HG03039 (cell line): ENCODE data around the gene COL16A1.

ENCODE experiments used
- ATAC-seq: cut with Tn5 transposase; IDR thresholded peaks from one replicate; pipeline ENCODE4 v1.9.1; 2021; ENCODE audit warnings: mild to moderate bottlenecking, moderate library complexity; ENCODE audit not compliant: unreplicated experiment

Gene COL16A1

DNA sequence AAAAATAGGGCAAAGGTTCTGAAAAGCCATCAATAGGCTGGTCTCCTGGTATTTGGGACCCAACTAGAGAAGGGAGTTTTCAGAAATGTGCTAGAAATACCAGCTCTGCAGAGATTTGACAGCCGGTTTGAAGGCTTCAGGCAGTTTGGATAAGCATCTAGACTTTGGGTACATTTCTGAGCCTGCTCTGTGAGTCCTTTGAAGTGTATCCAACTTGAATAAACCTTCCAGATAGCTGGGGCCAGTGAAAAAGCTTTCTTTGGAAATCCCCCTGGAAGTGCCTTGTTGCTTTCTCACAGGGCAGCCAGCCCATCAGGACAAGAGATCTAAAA lies 52.8 kb downstream of the COL16A1 start:
- ATAC-seq, result no peak

DNA sequence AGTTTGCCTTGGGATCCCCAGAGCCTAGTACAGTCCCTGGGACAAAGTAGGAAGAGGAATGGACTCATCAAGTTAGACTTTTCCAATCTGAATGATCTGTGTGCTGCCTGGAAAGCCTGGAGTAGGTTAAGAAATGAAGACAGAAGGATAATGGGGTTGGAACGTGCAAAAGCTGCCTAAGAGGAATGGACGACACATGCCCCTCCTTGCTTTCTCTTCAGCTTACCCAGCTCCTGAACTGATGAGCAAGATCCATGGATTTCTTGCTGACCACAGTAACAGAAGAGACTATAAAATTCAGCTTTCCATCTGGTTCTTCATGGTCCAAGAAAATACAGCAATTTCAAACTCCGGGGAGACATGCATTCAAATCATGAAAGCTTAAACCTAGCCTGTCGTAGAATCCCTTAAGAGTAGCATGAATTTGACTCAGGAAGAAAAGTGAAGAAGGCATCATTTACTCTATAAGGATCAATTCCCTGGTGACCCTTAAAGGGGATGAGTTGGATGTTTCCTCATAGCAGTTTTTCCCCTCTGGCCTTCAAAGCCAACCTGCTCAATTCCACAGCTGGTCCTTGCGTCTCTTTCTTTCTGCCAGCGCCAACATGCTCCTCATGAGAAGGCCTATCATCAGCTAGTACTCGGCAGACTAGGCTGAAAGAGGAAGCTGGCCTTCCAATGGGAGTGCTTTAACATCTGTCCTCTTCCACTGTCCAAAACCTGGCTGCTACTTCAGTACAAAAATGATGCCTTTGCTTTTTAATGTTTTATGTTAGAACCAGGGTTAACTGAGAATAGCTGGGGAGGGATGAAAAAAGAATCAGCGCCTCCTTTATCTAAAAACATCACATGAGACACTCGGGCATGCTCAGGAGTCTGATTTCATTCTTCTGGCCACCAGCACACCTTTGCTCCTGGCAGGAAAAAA lies 53.4 kb downstream of the COL16A1 start:
- no peak for ATAC-seq

GRCh38 chr1:31648641-31649357 lies 55.0 kb downstream of the COL16A1 start:
- ATAC-seq, result no peak

GRCh38 chr1:31648190-31648589 lies 55.6 kb downstream of the COL16A1 start:
- ATAC-seq, result no peak

GRCh38 chr1:31647106-31647505 lies 56.7 kb downstream of the COL16A1 start:
- ATAC-seq, result no peak

- ATAC-seq, result no peak
These were observed 57.4 kb downstream of the COL16A1 start for GRCh38 chr1:31646259-31646960.

DNA sequence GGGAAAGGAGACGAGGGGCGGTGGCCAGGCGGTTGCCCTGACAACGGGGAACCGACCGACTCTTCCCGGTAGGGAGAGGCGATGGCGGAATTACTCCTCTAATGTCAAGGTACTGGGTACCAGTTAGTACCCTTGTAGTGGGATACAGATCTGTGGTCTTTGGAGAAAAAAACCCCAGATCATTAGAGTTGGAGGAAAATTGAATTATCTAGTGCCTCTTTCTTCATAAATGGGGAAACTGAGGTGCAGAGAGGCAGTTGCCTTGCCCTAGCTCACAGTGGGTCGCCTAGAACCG lies 58.6 kb downstream of the COL16A1 start:
- no peak for ATAC-seq

DNA sequence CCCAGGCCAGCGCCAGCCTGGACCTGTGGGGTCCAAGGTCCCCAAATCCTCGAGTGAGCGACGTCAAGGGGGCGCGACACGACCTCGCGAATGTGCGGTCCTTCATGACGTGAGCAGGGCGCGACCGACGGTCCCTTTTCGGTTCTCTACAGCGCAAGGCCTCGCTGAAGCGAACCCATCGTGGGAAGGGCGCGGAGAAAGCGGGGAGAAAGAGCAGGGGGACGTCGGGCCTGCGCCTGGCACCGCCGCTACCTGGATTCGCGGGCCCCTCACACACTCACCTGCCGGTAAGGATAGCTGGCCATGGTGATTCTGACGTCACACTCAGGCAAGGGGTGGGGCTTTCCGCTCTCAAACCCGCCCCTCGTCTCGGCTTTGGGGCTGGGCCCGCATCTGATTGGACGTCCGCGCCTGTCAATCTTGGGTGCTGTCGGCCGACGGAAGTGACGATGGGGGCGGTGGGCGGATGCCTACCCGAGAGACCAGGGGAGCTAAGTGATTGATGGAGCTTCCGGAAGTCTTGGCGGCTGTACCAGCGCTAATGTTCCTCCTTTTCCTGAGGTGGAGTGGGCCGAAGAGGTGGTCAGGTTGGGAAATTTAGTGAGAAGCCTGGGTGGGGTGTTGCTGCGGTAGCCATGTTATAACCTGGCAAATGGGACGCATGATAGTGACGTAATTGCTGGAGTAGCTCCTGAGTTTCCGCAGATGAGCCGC lies 59.1 kb downstream of the COL16A1 start, which contains the start of gene PEF1:
Gene PEF1, minus strand, starts transcription at position 317 of the 714 bp plus-strand sequence. Its CDS starts 12 bp downstream, at position 305.
- peak; percentile 90 for ATAC-seq

DNA sequence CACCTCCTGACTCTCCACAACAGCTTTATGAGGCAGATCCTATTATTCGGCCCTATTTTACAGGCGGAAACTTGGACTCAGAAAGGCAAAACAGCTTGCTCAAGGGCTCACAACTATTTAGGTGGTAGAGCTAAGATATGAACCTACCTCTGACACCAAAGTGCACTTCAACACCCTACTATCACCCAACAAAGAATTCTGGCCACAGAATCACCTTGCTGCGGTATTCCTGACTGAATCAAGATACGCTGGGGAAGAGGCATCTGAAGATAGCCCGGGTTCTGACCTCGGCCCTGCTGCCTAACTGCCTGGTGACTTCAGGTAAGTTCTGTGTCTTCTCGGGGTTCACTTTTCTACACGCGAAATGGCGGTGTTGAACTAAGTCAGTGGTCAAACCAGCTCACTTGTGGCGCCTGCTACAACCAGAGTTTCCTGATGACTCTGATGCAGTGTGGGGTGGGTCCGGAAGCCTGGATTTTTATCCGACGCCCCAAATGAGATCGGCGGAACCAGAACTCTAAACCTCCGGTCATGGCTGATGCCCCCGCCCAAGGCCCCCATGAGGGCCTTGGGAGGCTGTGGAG lies 59.7 kb downstream of the COL16A1 start:
- ATAC-seq, result no peak

DNA sequence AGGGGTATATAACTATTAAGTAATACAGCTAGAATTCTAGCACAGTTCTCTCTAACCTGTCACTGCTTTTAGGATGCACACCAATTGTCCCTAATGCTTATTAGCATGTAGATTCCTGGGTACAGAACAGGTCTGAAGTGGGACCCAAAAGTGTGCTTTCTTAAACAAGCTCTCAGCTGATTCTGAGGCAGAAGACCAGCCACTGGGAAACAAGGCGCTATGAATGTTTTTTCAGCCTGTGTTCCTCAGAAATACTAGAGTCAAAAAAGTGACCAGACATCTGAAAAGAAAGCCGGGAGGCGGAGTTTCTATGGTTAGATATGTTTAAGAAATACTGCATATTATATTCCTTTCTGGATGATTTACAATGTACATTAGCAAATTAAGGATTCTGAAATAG lies 60.9 kb downstream of the COL16A1 start:
- no peak for ATAC-seq

DNA sequence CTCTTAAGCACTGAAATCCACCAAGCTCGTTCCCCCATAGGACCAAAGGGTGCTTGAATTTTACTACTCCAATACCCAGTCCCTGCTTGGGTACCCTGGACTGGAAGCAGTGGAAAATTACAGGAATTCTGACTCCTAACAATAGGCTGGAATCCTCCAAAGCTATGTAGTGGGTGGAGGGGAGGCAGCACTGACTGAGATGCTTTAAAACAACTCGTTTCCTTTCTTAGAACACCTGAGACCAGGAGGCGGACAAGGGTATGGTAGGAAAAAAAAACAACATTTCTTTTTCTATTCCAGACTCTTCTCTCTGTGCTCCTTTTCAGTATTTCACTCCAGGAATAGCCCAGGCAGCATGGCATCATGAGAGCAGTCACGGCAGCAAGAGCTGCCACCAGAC lies 61.5 kb downstream of the COL16A1 start:
- no peak for ATAC-seq

GRCh38 chr1:31640964-31641363 lies 62.9 kb downstream of the COL16A1 start:
- no peak for ATAC-seq

- no peak for ATAC-seq
These were observed 63.6 kb downstream of the COL16A1 start for GRCh38 chr1:31640179-31640578.

GRCh38 chr1:31639543-31639942 lies 64.3 kb downstream of the COL16A1 start:
- ATAC-seq, result no peak

- ATAC-seq, result no peak
These were observed 65.7 kb downstream of the COL16A1 start for GRCh38 chr1:31637915-31638673.

GRCh38 chr1:31633117-31633516 lies 70.7 kb downstream of the COL16A1 start:
- no peak for ATAC-seq

GRCh38 chr1:31632649-31633048 lies 71.2 kb downstream of the COL16A1 start:
- no peak for ATAC-seq

GRCh38 chr1:31628931-31629556 lies 74.8 kb downstream of the COL16A1 start:
- no peak for ATAC-seq

GRCh38 chr1:31627930-31628559 lies 75.8 kb downstream of the COL16A1 start:
- ATAC-seq, result no peak
